ENCODE data around the gene TRAPPC6A. TPM values are rescaled to one million over a fixed set of nuclear protein-coding genes. Genes with fewer than 3 reads are reported as not detected.

TRAPPC6A gene
- total and polyA plus RNA-seq, 2 of the 4 experiments (the other 2 are of a cell fraction): 4.1 to 13.4 TPM

GRCh38 chr19:45117167-45117594 is 60.9 kb downstream of the TRAPPC6A start:
- Histone ChIP-seq H2BK20ac (ENCODE audit: low read depth, low read length) (no peak overlapping the region), H3K36me3 (ENCODE audit: control insufficient read depth, insufficient read depth, low read length) (peaks cover 3% of the 10 kb centered on the region; the same call in 1 of the 2 replicates), H3K4me3 (ENCODE audit: insufficient read depth, low read depth, low read length) (no peak overlapping the region), H3K23ac (ENCODE audit: low read depth, low read length) (no peak overlapping the region), H4K5ac (ENCODE audit: low read depth, low read length) (no peak overlapping the region), H3K4me1 (ENCODE audit: control insufficient read depth, insufficient read depth, low read length) (no peaks in the 10 kb centered on the region; the same call in 1 of the 2 replicates), H3K27me3 (ENCODE audit: control insufficient read depth, insufficient read depth, low read length) (no peaks in the 10 kb centered on the region), H2BK15ac (ENCODE audit: low read depth, low read length) (no peak overlapping the region), H2AFZ (replicated peaks; ENCODE audit: low read length, poor library complexity) (no peak overlapping the region), H3K9me1 (ENCODE audit: insufficient read depth, low read length) (peaks cover 33% of the 10 kb centered on the region), H3K56ac (ENCODE audit: extremely low read depth, insufficient read depth, low read length) (no peak overlapping the region), H2BK120ac (ENCODE audit: low read depth, low read length) (no peak overlapping the region), H4K91ac (ENCODE audit: insufficient read depth, low read depth, low read length) (no peak overlapping the region), H3K27ac (ENCODE audit: insufficient read depth, low read length) (no peak overlapping the region), H2BK5ac (ENCODE audit: low read depth, low read length, poor library complexity, severe bottlenecking) (no peak overlapping the region), H3K9me3 (ENCODE audit: control insufficient read depth, insufficient read depth, low read length) (no peaks in the 10 kb centered on the region), H4K20me1 (ENCODE audit: insufficient read depth, low read length) (peaks cover 90% of the 10 kb centered on the region), H3K14ac (replicated peaks; ENCODE audit: low read depth, low read length) (no peak overlapping the region), H3K4me2 (ENCODE audit: low read depth, low read length) (no peak overlapping the region), H2AK9ac (replicated peaks; ENCODE audit: low read depth, low read length, poor library complexity) (no peak overlapping the region), H4K8ac (ENCODE audit: low read depth in 2 of 2, low read length in 2 of 2) (no peak overlapping the region), H3K79me1 (ENCODE audit: low read depth in 1 of 2, low read length in 2 of 2) (peaks cover 43 to 93% of the 10 kb centered on the region in 2 experiments), H3K18ac (ENCODE audit: low read depth, low read length) (no peak overlapping the region), H3K4ac (ENCODE audit: low read depth, low read length) (no peak overlapping the region), H2AK5ac (ENCODE audit: low read depth, low read length) (no peak overlapping the region), H3K9ac (ENCODE audit: low read depth, low read length) (no peak overlapping the region)
- dilution Hi-C loops (cut with HindIII; ENCODE audit: low sequenced_read_pairs, unreplicated experiment): no loop called here
- intact Hi-C loops (cut with micrococcal nuclease): no loop called here
- no TSS peak for BruUV-seq (replicated peaks)
- CTCF ChIA-PET: no interaction called here
- in situ Hi-C loops (cut with MboI; ENCODE audit: low sequenced_read_pairs): no loop called here
- TF ChIP-seq RCOR1 (IDR thresholded peaks at IDR 0.05; ENCODE audit: insufficient replicate concordance, low read length) (no peak), RFX5 (IDR thresholded peaks at IDR 0.05; ENCODE audit: low read depth, low read length) (no peak), RAD21 (IDR thresholded peaks at IDR 0.05; ENCODE audit: low read length) (no peak), CEBPB (IDR thresholded peaks at IDR 0.05; ENCODE audit: low read depth, low read length) (no peak), MXI1 (IDR thresholded peaks at IDR 0.05; ENCODE audit: borderline replicate concordance, low read depth, low read length) (no peak), MAFK (IDR thresholded peaks at IDR 0.05; ENCODE audit: low read depth, low read length) (no peak), FOS (IDR thresholded peaks at IDR 0.05; ENCODE audit: low read depth, low read length) (no peak), POLR2A (IDR thresholded peaks at IDR 0.05; ENCODE audit: low read depth, low read length) (no peak)
- TF ChIP-seq, protein P1, sequence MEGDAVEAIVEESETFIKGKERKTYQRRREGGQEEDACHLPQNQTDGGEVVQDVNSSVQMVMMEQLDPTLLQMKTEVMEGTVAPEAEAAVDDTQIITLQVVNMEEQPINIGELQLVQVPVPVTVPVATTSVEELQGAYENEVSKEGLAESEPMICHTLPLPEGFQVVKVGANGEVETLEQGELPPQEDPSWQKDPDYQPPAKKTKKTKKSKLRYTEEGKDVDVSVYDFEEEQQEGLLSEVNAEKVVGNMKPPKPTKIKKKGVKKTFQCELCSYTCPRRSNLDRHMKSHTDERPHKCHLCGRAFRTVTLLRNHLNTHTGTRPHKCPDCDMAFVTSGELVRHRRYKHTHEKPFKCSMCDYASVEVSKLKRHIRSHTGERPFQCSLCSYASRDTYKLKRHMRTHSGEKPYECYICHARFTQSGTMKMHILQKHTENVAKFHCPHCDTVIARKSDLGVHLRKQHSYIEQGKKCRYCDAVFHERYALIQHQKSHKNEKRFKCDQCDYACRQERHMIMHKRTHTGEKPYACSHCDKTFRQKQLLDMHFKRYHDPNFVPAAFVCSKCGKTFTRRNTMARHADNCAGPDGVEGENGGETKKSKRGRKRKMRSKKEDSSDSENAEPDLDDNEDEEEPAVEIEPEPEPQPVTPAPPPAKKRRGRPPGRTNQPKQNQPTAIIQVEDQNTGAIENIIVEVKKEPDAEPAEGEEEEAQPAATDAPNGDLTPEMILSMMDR (conservative IDR thresholded peaks at IDR 0.05; ENCODE audit: low read depth, low read length): no peak
- POLR2A ChIA-PET (ENCODE audit: unreplicated experiment): no interaction called here
- ATAC-seq (ENCODE audit: low read depth) (peak; percentile 56), DNase-seq (peak; percentile 20)
- WGBS, 2 experiments (ENCODE audit: extremely low coverage in 2 of 2, insufficient read length in 1 of 2): 72% methylated on average over 3 of the region's 16 CpGs; no CpG with 5 or more reads in 1 of the 2 experiments

Data from IMR-90 (cell line).